Keratinocyte (primary cell): ENCODE results near the gene NRG2.

ENCODE experiments used
- CTCF ChIP-seq, 3 experiments: IDR thresholded peaks in 1 of 3; conservative IDR thresholded peaks in 1 of 3; optimal IDR thresholded peaks in 1 of 3; 2 replicates in 2 of 3; 3 replicates in 1 of 3; pipeline versions ENCODE3 to v1.5.1; 2011; ENCODE audit warnings: low read length in 3 of 3, mild to moderate bottlenecking in 3 of 3, moderate library complexity in 2 of 3, control low read depth in 1 of 3, inconsistent platforms in 1 of 3; ENCODE audit not compliant: insufficient read depth in 2 of 3; ENCODE audit errors: extremely low read depth in 1 of 3
- EZH2 ChIP-seq: IDR thresholded peaks from one replicate; pipeline ENCODE4 v1.6.1; 2012; ENCODE audit warnings: inconsistent platforms, mild to moderate bottlenecking, low read length, moderate library complexity

DNA sequence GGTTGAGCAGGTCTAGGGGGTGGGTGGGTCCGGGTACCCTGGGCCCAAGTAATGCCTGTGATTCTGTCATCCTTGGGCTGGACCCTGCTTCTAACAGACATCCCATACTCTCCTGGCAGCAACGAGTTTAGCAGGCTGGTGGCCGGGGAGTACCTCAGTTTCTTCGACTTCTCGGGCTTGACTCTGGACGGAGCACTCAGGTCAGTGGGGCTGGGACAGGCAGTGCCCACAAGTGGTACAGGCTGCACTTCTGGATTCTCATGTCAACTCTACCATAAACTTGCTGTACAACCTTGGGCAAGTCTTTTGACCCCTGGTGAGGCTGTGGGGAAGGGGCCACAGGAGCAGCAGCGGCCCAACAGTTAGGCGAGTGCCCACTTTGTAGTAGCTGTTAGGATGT, 225.7 kb downstream of the NRG2 start:
- TF ChIP-seq CTCF (optimal IDR thresholded peaks at IDR 0.05 in 1 of 3, IDR thresholded peaks at IDR 0.05 in 1 of 3, conservative IDR thresholded peaks at IDR 0.05 in 1 of 3; ENCODE audit: extremely low read depth in 1 of 3, insufficient read depth in 2 of 3, low read length in 3 of 3) (no peak), EZH2 (no peak)
